HG02642 (cell line): ENCODE data around the gene HECW1.
"Not testable (repeated sequence)": the region's sequence is repeated elsewhere in the genome, so short reads cannot be mapped to it uniquely, and the experiment has no call there.

Experiments used
- ATAC-seq: cut with Tn5 transposase; IDR thresholded peaks from one replicate; pipeline ENCODE4 v1.9.1; 2021; ENCODE audit warnings: mild to moderate bottlenecking; ENCODE audit not compliant: unreplicated experiment, poor library complexity

HECW1 gene

GRCh38 chr7:43586251-43586900 is 473.9 kb downstream of the HECW1 start:
- ATAC-seq: no peak

GRCh38 chr7:43588477-43589132 is 476.2 kb downstream of the HECW1 start:
- no peak for ATAC-seq

- no peak for ATAC-seq
Measured at GRCh38 chr7:43589133-43589478, 476.7 kb downstream of the HECW1 start.

- ATAC-seq: no peak
Measured at GRCh38 chr7:43589728-43590127, 477.3 kb downstream of the HECW1 start.

GRCh38 chr7:43590862-43591557 is 478.6 kb downstream of the HECW1 start:
- peak; percentile 71 for ATAC-seq

GRCh38 chr7:43591558-43592180 is 479.2 kb downstream of the HECW1 start:
- ATAC-seq: peak; percentile 24

- no peak for ATAC-seq
Measured at GRCh38 chr7:43592326-43592725, 479.9 kb downstream of the HECW1 start.

GRCh38 chr7:43593010-43593409 is 480.6 kb downstream of the HECW1 start:
- no peak for ATAC-seq

GRCh38 chr7:43594020-43594419 is 481.6 kb downstream of the HECW1 start:
- no peak for ATAC-seq

- ATAC-seq: not testable (repeated sequence)
Measured at GRCh38 chr7:43596426-43596825, 484.0 kb downstream of the HECW1 start.

GRCh38 chr7:43600056-43600455 is 487.6 kb downstream of the HECW1 start:
- ATAC-seq: no peak

GRCh38 chr7:43602256-43602655 is 489.8 kb downstream of the HECW1 start:
- no peak for ATAC-seq

- ATAC-seq: no peak
Measured at GRCh38 chr7:43604251-43604650, 491.8 kb downstream of the HECW1 start.

- no peak for ATAC-seq
Measured at GRCh38 chr7:43609097-43609496, 496.6 kb downstream of the HECW1 start.

- no peak for ATAC-seq
Measured at GRCh38 chr7:43612128-43612527, 499.7 kb downstream of the HECW1 start.

- peak; percentile 67 for ATAC-seq
Measured at GRCh38 chr7:43612599-43613589, 500.4 kb downstream of the HECW1 start.
